Thoracic aorta (tissue), 2 donors: Measurements from ENCODE around the gene SORBS2. TPM values are rescaled to one million over a fixed set of nuclear protein-coding genes. Genes with fewer than 3 reads are reported as not detected.

Experiments used
- ATAC-seq: fragments of 150-250 bp; one replicate; pipeline ENCODE4 v1.8.0; 2017; ENCODE audit warnings: low read depth; ENCODE audit not compliant: insufficient number of reproducible peaks, low FRiP score
- DNase-seq: peaks from one replicate; pipeline ENCODE4 v3.0.0-alpha.2; 2020; ENCODE audit warnings: low spot score
- H3K27ac ChIP-seq, 2 donors: fragments of 200-600 bp; sonication (generic); 1 replicate in 1 of 2; 2 replicates in 1 of 2; pipeline ENCODE4 v1.5.1; 2016; ENCODE audit warnings: mild to moderate bottlenecking in 2 of 2, moderate library complexity in 2 of 2
- H3K27me3 ChIP-seq: fragments of 200-600 bp; sonication (generic); replicated peaks from 2 replicates; pipeline ENCODE4 v1.6.0; 2016; ENCODE audit warnings: mild to moderate bottlenecking; ENCODE audit not compliant: insufficient read depth
- H3K36me3 ChIP-seq: fragments of 200-600 bp; sonication (generic); one replicate; pipeline ENCODE4 v1.5.1; 2016
- H3K4me1 ChIP-seq, 2 donors: fragments of 200-600 bp; sonication (generic); 1 replicate in 1 of 2; 2 replicates in 1 of 2; pipeline versions ENCODE4 v1.5.1 to v1.6.0; 2016; ENCODE audit warnings: low read depth in 2 of 2, mild to moderate bottlenecking in 1 of 2; ENCODE audit not compliant: control insufficient read depth in 1 of 2
- H3K4me3 ChIP-seq: fragments of 200-600 bp; sonication (generic); 2 replicates; pipeline ENCODE4 v1.5.1; 2016; ENCODE audit warnings: mild to moderate bottlenecking
- H3K9me3 ChIP-seq: fragments of 200-600 bp; sonication (generic); 2 replicates; pipeline ENCODE4 v1.5.1; 2016
- total RNA-seq, 2 donors: library from RNA; depleted of rRNA; stranded (reverse); fragments of >200 nt; gene quantifications; one replicate each; pipeline versions ENCODE4 v1.1.0 to v1.2.3, GENCODE V29; 2016
- TF ChIP-seq, protein P1 (sequence below): fragments of 200-600 bp; sonication (generic); IDR thresholded peaks from one replicate; pipeline ENCODE4 v1.5.1; 2019; ENCODE audit warnings: antibody characterized with exemption

SORBS2 gene
- total RNA-seq, 2 donors from 2014 or later: 268 to 443 TPM

GRCh38 chr4:185538806-185539205 is 273.2 kb downstream of the SORBS2 start:
- no peak overlapping the region for H3K27ac ChIP-seq
- TF ChIP-seq, protein P1, sequence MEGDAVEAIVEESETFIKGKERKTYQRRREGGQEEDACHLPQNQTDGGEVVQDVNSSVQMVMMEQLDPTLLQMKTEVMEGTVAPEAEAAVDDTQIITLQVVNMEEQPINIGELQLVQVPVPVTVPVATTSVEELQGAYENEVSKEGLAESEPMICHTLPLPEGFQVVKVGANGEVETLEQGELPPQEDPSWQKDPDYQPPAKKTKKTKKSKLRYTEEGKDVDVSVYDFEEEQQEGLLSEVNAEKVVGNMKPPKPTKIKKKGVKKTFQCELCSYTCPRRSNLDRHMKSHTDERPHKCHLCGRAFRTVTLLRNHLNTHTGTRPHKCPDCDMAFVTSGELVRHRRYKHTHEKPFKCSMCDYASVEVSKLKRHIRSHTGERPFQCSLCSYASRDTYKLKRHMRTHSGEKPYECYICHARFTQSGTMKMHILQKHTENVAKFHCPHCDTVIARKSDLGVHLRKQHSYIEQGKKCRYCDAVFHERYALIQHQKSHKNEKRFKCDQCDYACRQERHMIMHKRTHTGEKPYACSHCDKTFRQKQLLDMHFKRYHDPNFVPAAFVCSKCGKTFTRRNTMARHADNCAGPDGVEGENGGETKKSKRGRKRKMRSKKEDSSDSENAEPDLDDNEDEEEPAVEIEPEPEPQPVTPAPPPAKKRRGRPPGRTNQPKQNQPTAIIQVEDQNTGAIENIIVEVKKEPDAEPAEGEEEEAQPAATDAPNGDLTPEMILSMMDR: no peak
- H3K27me3 ChIP-seq: no peaks in the 10 kb centered on the region
- H3K4me1 ChIP-seq: peaks cover 9 to 38% of the 10 kb centered on the region in 2 donors
- ATAC-seq (no peak), DNase-seq (no peak)
- H3K9me3 ChIP-seq: no peaks in the 10 kb centered on the region
- no peak overlapping the region for H3K4me3 ChIP-seq
- no peaks in the 10 kb centered on the region for H3K36me3 ChIP-seq

- TF ChIP-seq, protein P1: no peak
Measured at GRCh38 chr4:185536411-185536709, 275.6 kb downstream of the SORBS2 start.

DNA sequence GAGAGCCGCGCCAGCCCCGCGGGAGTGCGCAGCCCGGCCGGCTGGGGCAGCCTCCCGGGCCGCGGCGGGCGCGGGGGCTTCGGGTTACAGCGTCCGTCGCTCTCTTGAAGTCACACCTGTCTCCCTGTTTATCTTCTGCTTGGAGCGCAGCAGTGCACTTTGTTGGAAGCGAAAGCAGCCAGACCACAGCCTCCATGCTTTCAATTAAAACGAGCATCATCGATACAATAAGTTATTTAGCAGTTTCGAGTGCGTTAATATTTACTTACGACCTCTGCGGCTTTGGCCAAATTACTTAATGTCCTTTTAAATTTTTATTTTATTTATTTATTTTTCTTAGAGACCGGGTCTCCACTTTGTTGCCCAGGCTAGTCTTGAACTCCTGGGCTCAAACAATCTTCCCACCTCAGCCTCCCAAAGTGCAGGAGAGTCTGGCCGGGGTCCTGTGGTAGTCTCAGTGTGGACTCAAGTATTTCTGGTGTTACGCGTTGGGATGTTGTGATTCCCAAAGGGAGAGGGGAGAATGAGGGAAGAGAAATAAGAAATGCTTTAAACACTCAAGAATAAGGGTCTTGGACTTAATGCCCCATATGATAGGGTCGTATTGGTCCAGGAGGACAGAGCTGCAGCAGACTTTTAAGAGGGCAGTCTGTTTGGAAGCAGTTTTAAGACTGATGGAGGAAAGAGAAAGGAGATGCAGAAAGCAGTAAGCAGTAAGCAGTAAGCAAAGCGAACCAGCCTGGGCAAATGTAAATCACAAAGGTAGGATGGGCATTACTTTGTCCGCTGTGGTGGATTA is 276.2 kb downstream of the SORBS2 start:
- no peaks in the 10 kb centered on the region for H3K36me3 ChIP-seq
- TF ChIP-seq, protein P1: no peak
- ATAC-seq (no peak), DNase-seq (no peak)
- H3K27me3 ChIP-seq: no peaks in the 10 kb centered on the region
- peak overlapping the region; percentile 88 for H3K4me3 ChIP-seq
- H3K4me1 ChIP-seq: peaks cover under 1 to 23% of the 10 kb centered on the region in 2 donors
- H3K27ac ChIP-seq: peak overlapping the region; percentile 99
- H3K9me3 ChIP-seq: no peaks in the 10 kb centered on the region

More at GRCh38 chr4:185536411-185536709, 275.6 kb downstream of the SORBS2 start:
- Histone ChIP-seq H3K9me3 (no peaks in the 10 kb centered on the region), H3K4me3 (peak overlapping the region; percentile 88), H3K27me3 (no peaks in the 10 kb centered on the region), H3K36me3 (no peaks in the 10 kb centered on the region), H3K27ac (peak overlapping the region; percentile 99), H3K4me1 (peaks cover 6 to 23% of the 10 kb centered on the region in 2 donors)
- peak; percentile 31 for DNase-seq
- peak; percentile 25 for ATAC-seq
